T-cell (primary cell): ENCODE measurements around the gene SLC25A24. TPM values are rescaled to one million over a fixed set of nuclear protein-coding genes. Genes with fewer than 3 reads are reported as not detected.
"Not testable (repeated sequence)": the region's sequence is repeated elsewhere in the genome, so short reads cannot be mapped to it uniquely, and the experiment has no call there.

ENCODE experiments used
- ATAC-seq, 4 experiments: fragments of 200-7000 bp in 3 of 4; fragments of 150-1000 bp in 1 of 4; cut with Tn5 transposase; replicated peaks in 1 of 4; 1 replicate in 3 of 4; 2 replicates in 1 of 4; pipeline ENCODE4 v1.10.0; 2021; ENCODE audit warnings: moderate library complexity in 3 of 4, mild to moderate bottlenecking in 2 of 4, moderate number of reproducible peaks in 1 of 4
- CTCF ChIA-PET, 2 donors: fragments of 300-600 bp; sonication (Branson Sonifier 250); formaldehyde crosslinking; loops; one replicate each; lab custom pipeline; 2022; ENCODE audit warnings: antibody characterized with exemption in 2 of 2; lab: Charles Lee
- POLR2A ChIA-PET, 2 donors: fragments of 300-600 bp; sonication (Branson Sonifier 250); formaldehyde crosslinking; loops; one replicate each; lab custom pipeline; 2022; ENCODE audit warnings: antibody characterized with exemption in 2 of 2; lab: Charles Lee
- DNase-seq, 35 experiments: peaks; one replicate each; pipeline versions ENCODE4 v3.0.0 to v3.0.0-alpha.2; 2013 to 2023
- H3K27ac ChIP-seq: one replicate; pipeline ENCODE4 v1.5.1; 2013; ENCODE audit warnings: low read length
- H3K27me3 ChIP-seq, 2 experiments: replicated peaks in 1 of 2; 1 replicate in 1 of 2; 2 replicates in 1 of 2; pipeline versions ENCODE4 v1.6.1 to v1.7.0; 2013; ENCODE audit warnings: low read length in 1 of 2, mixed read lengths in 1 of 2; ENCODE audit not compliant: control insufficient read depth in 2 of 2, insufficient read depth in 2 of 2; ENCODE audit errors: extremely low read depth in 1 of 2
- H3K36me3 ChIP-seq, 2 donors: 1 replicate in 1 of 2; 2 replicates in 1 of 2; pipeline versions ENCODE4 v1.6.1 to v1.7.0; 2013; ENCODE audit warnings: low read length in 1 of 2; ENCODE audit not compliant: control insufficient read depth in 2 of 2, insufficient read depth in 1 of 2; ENCODE audit errors: extremely low read depth in 1 of 2
- H3K4me1 ChIP-seq, 2 experiments: 1 replicate in 1 of 2; 2 replicates in 1 of 2; pipeline versions ENCODE4 v1.6.1 to v1.7.0; 2013; ENCODE audit warnings: low read length in 2 of 2, mixed read lengths in 1 of 2; ENCODE audit not compliant: insufficient read depth in 2 of 2, control insufficient read depth in 1 of 2; ENCODE audit errors: extremely low read depth in 1 of 2
- H3K4me3 ChIP-seq, 2 donors: 1 replicate in 1 of 2; 2 replicates in 1 of 2; pipeline versions ENCODE4 v1.5.1 to v1.7.0; 2013; ENCODE audit warnings: mild to moderate bottlenecking in 2 of 2, low read length in 1 of 2, moderate library complexity in 1 of 2; ENCODE audit not compliant: control insufficient read depth in 1 of 2; ENCODE audit errors: extremely low read depth in 1 of 2
- H3K9me3 ChIP-seq: 2 replicates; pipeline ENCODE4 v1.7.0; 2013
- H3K27ac Mint-ChIP-seq, 2 donors: one replicate each; pipeline ENCODE4 v1.8.0; 2020 to 2021; ENCODE audit warnings: mild to moderate bottlenecking in 2 of 2, mixed read lengths in 2 of 2
- H3K27me3 Mint-ChIP-seq, 2 donors: one replicate each; pipeline ENCODE4 v1.8.0; 2021 to 2022; ENCODE audit warnings: mixed read lengths in 2 of 2
- H3K36me3 Mint-ChIP-seq: one replicate; pipeline ENCODE4 v1.8.0; 2021; ENCODE audit warnings: mixed read lengths
- H3K4me1 Mint-ChIP-seq, 3 donors: one replicate each; pipeline ENCODE4 v1.8.0; 2020 to 2022; ENCODE audit warnings: mixed read lengths in 3 of 3, mild to moderate bottlenecking in 1 of 3
- H3K4me3 Mint-ChIP-seq, 3 donors: one replicate each; pipeline ENCODE4 v1.8.0; 2020 to 2022; ENCODE audit warnings: mild to moderate bottlenecking in 3 of 3, mixed read lengths in 3 of 3, moderate library complexity in 3 of 3
- H3K9me3 Mint-ChIP-seq, 3 donors: one replicate each; pipeline ENCODE4 v1.8.0; 2020 to 2022; ENCODE audit warnings: mixed read lengths in 3 of 3
- WGBS: methylation state at CpG from one replicate; pipeline ENCODE4 v1.1.5; 2013; ENCODE audit warnings: missing lambda C conversion rate; ENCODE audit not compliant: insufficient coverage; 5-methylcytosine and 5-hydroxymethylcytosine counted together
- total RNA-seq, 35 experiments: library from RNA in 6 of 35; stranded (reverse) in 6 of 35; fragments of 120-200 nt in 1 of 35; gene quantifications; one replicate each; pipeline versions ENCODE4 v1.2.1 to v1.2.4 and lab custom pipeline; 2013 to 2026

Gene SLC25A24
- total RNA-seq, 5 donors from 2014 or later (not counting 1 experiment from before 2014, with no cell fraction given) = 8.9 to 19.3 (median 15.5) TPM

DNA sequence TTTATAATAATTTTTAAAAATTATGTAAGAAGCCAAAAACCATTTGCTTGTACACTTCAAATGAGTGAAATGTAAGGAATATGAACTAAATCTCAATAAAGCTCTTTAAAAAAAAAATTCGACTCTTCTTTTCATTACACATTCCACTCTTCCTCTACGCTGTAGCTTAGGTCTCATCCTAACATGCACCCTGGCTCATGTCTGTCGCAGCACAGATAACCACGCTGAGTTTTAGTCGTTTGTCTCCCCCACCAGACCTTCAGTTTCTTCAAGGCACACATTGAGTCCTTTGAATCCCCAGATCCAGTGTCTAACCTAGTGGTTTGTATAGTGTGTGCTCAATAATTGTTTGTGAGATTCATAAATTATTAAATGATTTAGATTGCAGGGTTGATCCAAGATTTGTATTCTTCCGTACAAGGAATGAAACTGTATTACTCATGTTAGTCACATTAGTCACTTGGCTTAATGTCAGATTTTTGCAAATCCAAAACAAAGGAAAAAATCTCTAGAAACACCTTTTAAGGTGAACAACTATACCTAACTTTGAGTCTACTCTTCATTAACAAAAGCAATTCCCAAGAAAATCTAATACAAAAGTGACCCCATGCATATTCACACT, 57.3 kb downstream of the SLC25A24 start:
- POLR2A ChIA-PET = interaction anchor here in 1 of 2 donors (0.5 kb wide), 1 partner anchor 392 kb away, joined by 3 read pairs; no protein-coding TSS in a partner anchor
- H3K27ac ChIP-seq = no peak overlapping the region
- no peak overlapping the region for H3K4me3 ChIP-seq
- Mint-ChIP-seq H3K27ac (no peak overlapping the region), H3K4me1 (no peaks in the 10 kb centered on the region), H3K36me3 (peaks cover 81% of the 10 kb centered on the region), H3K27me3 (no peaks in the 10 kb centered on the region), H3K9me3 (peaks cover 0 to 13% (median 3%) of the 10 kb centered on the region in 3 donors), H3K4me3 (no peak overlapping the region)
- ATAC-seq (no peak), DNase-seq (no peak)
- CTCF ChIA-PET = interaction anchor here in 1 of 2 donors (0.6 kb wide), 1 partner anchor 13 kb away, joined by 4 read pairs; no protein-coding TSS in a partner anchor
- no peaks in the 10 kb centered on the region for H3K9me3 ChIP-seq
- no peaks in the 10 kb centered on the region for H3K4me1 ChIP-seq
- no CpG with 5 or more reads among the region's 6 CpGs for WGBS
- peaks cover 0 to 3% of the 10 kb centered on the region in 2 donors for H3K36me3 ChIP-seq
- no peaks in the 10 kb centered on the region for H3K27me3 ChIP-seq

DNA sequence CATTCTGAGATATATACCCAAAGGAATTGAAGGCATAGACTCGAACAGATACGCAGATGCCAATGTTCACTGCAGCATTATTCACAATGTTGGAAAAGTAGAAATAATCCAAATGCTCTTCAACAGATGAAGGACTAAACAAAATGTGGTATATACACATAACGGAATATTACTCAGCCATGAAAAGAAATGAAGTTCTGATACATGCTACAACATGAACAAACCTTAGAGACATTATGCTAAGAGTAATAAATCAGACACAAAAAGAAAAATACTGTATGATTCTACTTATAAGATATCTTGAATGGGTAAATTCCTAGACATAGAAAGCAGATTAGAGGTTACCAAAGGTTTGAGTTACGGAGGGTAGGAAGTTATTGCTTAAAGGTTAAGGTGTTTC, 57.9 kb downstream of the SLC25A24 start:
- Histone ChIP-seq H3K27me3 (no peaks in the 10 kb centered on the region), H3K27ac (no peak overlapping the region), H3K9me3 (no peaks in the 10 kb centered on the region), H3K4me1 (no peaks in the 10 kb centered on the region), H3K4me3 (no peak overlapping the region), H3K36me3 (peaks cover 0 to 3% of the 10 kb centered on the region in 2 donors)
- peaks cover 79% of the 10 kb centered on the region for H3K36me3 Mint-ChIP-seq
- H3K27ac Mint-ChIP-seq = no peak overlapping the region
- H3K4me1 Mint-ChIP-seq = no peaks in the 10 kb centered on the region
- POLR2A ChIA-PET = interaction anchor here in 1 of 2 donors (0.5 kb wide), 1 partner anchor 392 kb away, joined by 3 read pairs; no protein-coding TSS in a partner anchor
- no peaks in the 10 kb centered on the region for H3K27me3 Mint-ChIP-seq
- CTCF ChIA-PET = interaction anchor here in 1 of 2 donors (0.6 kb wide), 1 partner anchor 12 kb away, joined by 4 read pairs; no protein-coding TSS in a partner anchor
- no peak for DNase-seq
- no peak overlapping the region for H3K4me3 Mint-ChIP-seq
- WGBS = no CpG with 5 or more reads among the region's 4 CpGs
- no peak for ATAC-seq
- H3K9me3 Mint-ChIP-seq = peaks cover 0 to 13% (median under 1%) of the 10 kb centered on the region in 3 donors

DNA sequence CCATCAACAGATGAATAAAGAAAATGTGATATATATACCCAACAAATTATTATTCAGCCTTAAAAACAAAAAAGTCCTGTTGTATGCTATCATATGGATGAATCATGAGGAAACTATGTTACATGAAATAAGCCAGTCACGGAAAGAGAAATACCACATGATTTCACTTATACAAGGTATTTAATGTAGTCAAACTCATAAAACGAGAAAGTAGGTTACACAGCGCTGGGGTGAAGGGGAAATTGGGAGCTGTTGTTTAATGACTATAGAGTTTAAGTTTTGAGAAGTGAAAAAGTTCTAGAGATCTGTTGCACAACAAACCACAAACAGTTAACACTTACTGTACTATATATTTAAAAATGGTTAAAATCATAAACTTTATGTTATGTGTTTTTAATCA, 58.5 kb downstream of the SLC25A24 start:
- ChIA-PET POLR2A (no interaction called here), CTCF (interaction anchor here in 1 of 2 donors (0.9 kb wide), 1 partner anchor 9 kb away, joined by 3 read pairs; no protein-coding TSS in a partner anchor)
- no peak overlapping the region for H3K4me3 ChIP-seq
- no peaks in the 10 kb centered on the region for H3K27me3 Mint-ChIP-seq
- H3K36me3 Mint-ChIP-seq = peaks cover 76% of the 10 kb centered on the region
- H3K4me1 Mint-ChIP-seq = no peaks in the 10 kb centered on the region
- H3K9me3 Mint-ChIP-seq = peaks cover 0 to 13% (median 0%) of the 10 kb centered on the region in 3 donors
- WGBS = no CpG with 5 or more reads among the region's 3 CpGs
- DNase-seq (no peak), ATAC-seq (no peak)
- H3K27ac ChIP-seq = no peak overlapping the region
- H3K27me3 ChIP-seq = no peaks in the 10 kb centered on the region
- no peaks in the 10 kb centered on the region for H3K4me1 ChIP-seq
- H3K36me3 ChIP-seq = peaks cover 0 to 5% of the 10 kb centered on the region in 2 donors
- no peaks in the 10 kb centered on the region for H3K9me3 ChIP-seq
- H3K4me3 Mint-ChIP-seq = no peak overlapping the region
- H3K27ac Mint-ChIP-seq = no peak overlapping the region

DNA sequence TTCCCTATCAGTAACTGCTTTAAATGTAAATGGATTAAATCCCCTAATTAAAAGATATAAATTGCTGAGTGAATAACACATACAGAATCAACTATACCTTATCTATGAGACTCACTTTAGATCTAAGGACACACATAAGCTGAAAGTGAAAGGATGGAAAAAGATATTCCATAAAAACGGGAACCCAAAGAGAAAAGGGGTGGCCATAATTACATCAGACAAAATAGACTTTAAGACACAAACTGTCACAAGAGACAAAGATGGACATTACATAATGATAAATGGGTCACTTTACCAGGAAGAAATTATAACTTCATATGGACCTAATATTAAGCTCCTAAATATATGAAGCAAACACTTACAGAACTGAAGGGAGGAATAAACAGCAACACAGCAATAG, 59.2 kb downstream of the SLC25A24 start:
- no peak overlapping the region for H3K4me3 ChIP-seq

DNA sequence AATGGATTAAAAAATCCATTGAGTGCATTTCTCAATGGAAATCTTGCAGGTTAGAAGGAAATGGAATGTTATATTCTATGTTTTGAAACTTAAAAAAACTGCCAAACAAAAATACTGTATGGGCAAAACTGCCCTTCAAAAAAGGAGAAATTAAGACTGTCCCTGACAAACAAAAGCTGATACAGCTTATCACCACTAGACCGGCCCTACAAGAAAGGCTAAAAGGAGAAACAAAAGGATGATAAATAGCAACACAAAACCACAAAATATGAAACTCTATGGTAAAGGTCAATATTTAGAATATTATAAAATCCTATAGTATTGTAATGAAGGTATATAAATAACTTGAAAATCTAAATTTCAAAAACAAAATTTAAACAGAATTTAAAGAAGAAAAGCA, 60.0 kb downstream of the SLC25A24 start:
- H3K27me3 ChIP-seq = no peaks in the 10 kb centered on the region
- WGBS = no CpG with 5 or more reads among the region's 1 CpG
- peaks cover 0 to 8% of the 10 kb centered on the region in 2 donors for H3K36me3 ChIP-seq
- DNase-seq = no peak
- H3K4me3 ChIP-seq = no peak overlapping the region
- H3K27ac ChIP-seq = no peak overlapping the region
- POLR2A ChIA-PET = no interaction called here
- no peak overlapping the region for H3K27ac Mint-ChIP-seq
- no peaks in the 10 kb centered on the region for H3K4me1 ChIP-seq
- H3K9me3 Mint-ChIP-seq = peaks cover 0 to 6% (median 0%) of the 10 kb centered on the region in 3 donors
- H3K27me3 Mint-ChIP-seq = no peaks in the 10 kb centered on the region
- H3K36me3 Mint-ChIP-seq = peaks cover 75% of the 10 kb centered on the region
- H3K4me1 Mint-ChIP-seq = no peaks in the 10 kb centered on the region
- no peaks in the 10 kb centered on the region for H3K9me3 ChIP-seq
- no peak overlapping the region for H3K4me3 Mint-ChIP-seq
- CTCF ChIA-PET = no interaction called here
- no peak for ATAC-seq

More for the DNA sequence above, 59.2 kb downstream of the SLC25A24 start:
- Mint-ChIP-seq H3K4me1 (no peaks in the 10 kb centered on the region), H3K36me3 (peaks cover 76% of the 10 kb centered on the region), H3K9me3 (peaks cover 0 to 10% (median 0%) of the 10 kb centered on the region in 3 donors), H3K4me3 (no peak overlapping the region), H3K27ac (no peak overlapping the region), H3K27me3 (no peaks in the 10 kb centered on the region)
- no peak for DNase-seq
- no peaks in the 10 kb centered on the region for H3K9me3 ChIP-seq
- H3K36me3 ChIP-seq = peaks cover 0 to 8% of the 10 kb centered on the region in 2 donors
- ATAC-seq = no peak
- H3K4me1 ChIP-seq = no peaks in the 10 kb centered on the region
- H3K27ac ChIP-seq = no peak overlapping the region
- ChIA-PET CTCF (interaction anchor here in 1 of 2 donors (0.7 to 0.9 kb wide), 2 partner anchors 9 to 360 kb away, joined by 3 read pairs; no protein-coding TSS in a partner anchor), POLR2A (interaction anchor here in 1 of 2 donors (0.6 kb wide), 1 partner anchor 387 kb away, joined by 4 read pairs; no protein-coding TSS in a partner anchor)
- WGBS = no CpG with 5 or more reads among the region's 1 CpG
- H3K27me3 ChIP-seq = no peaks in the 10 kb centered on the region

DNA sequence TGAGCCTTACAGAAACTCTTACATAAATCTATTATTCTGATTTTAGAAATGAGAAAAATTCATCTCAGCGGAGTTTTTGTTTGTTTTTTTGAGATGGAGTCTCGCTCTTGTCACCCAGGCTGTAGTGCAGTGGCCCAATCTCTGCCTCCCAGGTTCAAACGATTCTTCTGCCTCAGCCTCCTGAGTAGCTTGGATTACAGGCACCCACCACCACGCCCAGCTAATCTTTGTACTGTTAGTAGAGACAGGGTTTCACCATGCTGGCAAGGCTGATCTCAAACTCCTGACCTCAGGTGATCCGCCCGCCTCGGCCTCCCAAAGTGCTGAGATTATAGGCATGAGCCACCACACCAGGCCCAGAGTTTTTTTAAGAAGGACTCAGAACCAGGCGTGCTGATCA, 60.6 kb downstream of the SLC25A24 start:
- H3K27ac Mint-ChIP-seq, CTCF ChIA-PET: not testable (repeated sequence)

More for the DNA sequence above, 60.6 kb downstream of the SLC25A24 start:
- H3K9me3 ChIP-seq, H3K36me3 ChIP-seq, H3K4me1 ChIP-seq, POLR2A ChIA-PET, ATAC-seq, H3K4me3 ChIP-seq, H3K27ac ChIP-seq, H3K27me3 Mint-ChIP-seq, H3K27me3 ChIP-seq, H3K4me3 Mint-ChIP-seq, H3K4me1 Mint-ChIP-seq, H3K9me3 Mint-ChIP-seq, DNase-seq: not testable (repeated sequence)
- H3K36me3 Mint-ChIP-seq = peaks cover 77% of the 10 kb centered on the region
- WGBS = 89% methylated on average over 4 of the region's 8 CpGs
